T follicular helper cell (primary cell): ENCODE measurements around the gene RBM19.

Source experiments
- DNase-seq: peaks from one replicate; pipeline ENCODE4 v3.0.0-alpha.2; 2020; ENCODE audit warnings: low read depth

The RBM19 gene

DNA sequence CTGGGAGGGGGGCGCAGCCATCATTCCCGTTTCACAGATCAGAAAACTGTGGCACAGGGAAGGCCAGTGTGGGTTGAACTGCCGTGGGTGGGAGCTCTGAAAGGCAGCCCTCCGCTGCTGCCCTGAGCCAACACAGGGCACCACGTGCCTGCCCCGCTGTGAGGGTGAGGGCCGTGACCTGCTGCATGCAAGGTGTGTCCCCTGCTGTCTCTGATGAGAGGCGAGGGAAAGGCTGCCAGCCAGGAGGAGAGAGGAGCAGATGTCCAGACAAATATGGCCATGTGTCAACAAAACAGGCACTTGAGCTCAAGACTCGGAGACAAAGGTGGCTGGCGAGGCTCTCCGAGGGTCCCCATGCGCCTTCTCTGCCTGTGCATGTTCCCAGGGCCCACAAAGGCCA is 108.8 kb downstream of the RBM19 start:
- DNase-seq: no peak

DNA sequence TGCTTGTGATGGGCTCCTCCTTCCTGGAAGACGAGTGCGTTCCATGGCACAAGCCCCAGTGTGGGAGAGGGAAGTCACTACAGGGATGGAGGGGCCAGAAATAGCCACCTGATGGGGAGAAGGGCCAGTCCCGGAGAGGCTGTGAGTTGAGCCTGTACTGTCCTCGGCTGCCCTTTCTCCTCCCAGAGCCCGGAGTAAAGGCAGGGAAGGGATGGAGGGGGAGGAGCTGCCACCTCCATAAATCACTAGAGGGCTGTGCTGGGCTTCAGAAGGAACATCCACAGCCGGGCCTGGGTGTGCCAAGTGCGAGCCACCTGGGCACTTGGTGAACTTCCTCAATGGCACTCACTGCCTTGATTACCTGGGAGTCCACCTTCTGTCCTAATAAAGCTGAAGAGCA is 110.1 kb downstream of the RBM19 start:
- no peak for DNase-seq

- no peak for DNase-seq
Measured at GRCh38 chr12:113854385-113855142, 111.6 kb downstream of the RBM19 start.

- DNase-seq: no peak
Measured at GRCh38 chr12:113853491-113853890, 112.6 kb downstream of the RBM19 start.

GRCh38 chr12:113852695-113853490 is 113.2 kb downstream of the RBM19 start:
- no peak for DNase-seq

DNA sequence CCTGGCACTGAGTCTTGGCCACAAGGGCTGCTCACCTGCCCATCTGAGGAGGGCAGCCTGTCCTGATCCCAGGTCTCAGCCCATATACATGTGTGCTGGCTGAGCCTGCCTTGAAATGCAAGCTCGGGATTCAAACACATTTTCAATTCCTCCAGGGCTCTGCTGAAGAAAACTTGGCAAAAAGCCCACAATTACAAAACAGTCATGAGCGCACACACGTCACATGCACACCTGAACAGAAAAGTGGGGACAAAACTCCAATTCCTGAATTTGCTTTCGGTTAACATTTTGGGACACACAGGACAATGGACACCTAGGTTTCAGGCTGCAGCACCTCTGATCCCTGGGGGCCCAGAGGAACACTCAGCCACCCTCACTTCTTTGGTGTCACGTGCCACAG is 113.9 kb downstream of the RBM19 start:
- no peak for DNase-seq

DNA sequence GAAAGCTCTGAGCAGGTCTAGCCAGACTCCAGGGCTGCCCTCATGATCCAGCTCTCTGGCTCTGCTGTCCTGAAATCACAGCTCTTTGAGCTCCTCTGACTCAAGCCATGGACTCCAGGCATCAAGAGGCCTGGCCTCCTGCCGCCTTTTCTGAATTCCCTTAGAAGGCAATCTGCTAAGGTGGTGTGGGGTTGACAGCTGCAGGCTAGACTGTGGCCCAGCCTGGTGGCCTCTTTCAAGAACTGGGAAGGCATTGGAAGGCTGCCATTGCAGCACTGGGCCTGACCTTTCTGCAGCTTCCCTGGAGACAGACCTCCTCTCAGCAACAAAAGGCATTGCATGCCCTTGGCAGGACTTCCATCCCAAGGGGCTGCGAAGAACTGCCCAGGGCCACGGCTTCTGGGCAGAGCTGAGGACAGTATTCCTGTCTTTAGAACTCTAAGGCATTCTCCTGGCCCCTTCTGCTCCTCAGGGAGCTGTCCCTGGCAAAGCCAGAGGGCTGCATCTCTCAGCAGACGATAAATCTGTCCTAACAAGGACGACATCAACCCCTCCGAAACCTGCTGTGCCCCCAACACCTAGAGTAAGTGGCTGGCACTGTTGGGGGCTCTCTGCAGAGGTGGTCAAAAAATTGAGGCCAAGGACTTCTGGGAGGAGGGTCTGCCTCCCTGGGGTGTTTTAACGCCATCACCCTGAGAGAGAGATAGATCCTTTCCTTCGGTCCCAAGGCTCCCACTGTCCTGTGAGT is 115.6 kb downstream of the RBM19 start:
- DNase-seq: no peak

- DNase-seq: no peak
Measured at GRCh38 chr12:113847856-113848255, 118.3 kb downstream of the RBM19 start.

DNA sequence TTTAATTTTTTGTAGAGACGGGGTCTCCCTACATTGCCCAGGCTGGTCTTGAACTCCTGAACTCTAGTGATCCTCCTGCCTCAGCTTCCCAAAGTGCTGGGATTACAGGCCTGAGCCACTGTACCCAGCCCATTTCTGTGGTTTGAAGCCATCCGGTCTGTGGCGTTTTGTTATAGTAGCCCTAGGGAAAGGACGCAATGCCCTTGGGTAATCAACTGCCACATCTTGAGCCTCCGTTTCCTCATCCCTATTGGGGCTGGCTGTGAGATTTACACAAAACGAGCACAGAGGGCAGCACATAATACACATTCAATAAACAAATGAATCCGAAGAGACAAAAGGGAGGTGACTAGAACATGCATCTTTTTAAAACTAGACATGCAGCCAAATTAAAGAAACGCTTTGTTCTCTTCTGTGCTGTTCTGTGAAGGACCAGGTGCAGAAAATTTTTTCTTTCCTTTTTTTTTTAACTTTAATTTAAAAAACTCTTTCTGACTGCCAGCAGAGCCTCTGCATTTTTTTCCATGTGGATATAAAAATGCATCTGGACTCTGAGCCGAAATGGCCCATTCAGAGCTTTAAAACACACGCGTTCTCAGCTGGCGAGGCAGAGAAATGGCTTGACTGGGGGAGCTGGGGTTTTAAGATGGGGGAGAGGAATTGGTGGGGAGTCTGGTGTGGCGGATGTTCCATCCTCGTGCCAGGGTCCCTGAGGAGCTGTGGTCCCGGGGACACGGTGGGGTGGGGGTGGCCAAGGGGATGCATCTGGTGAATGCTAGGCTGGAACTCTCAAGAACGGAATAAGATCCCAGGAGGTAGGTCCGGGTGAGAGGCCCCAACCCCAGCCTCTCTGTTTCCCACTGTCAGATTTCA is 119.0 kb downstream of the RBM19 start:
- DNase-seq: no peak

GRCh38 chr12:113845900-113846674 is 120.0 kb downstream of the RBM19 start:
- DNase-seq: no peak

- no peak for DNase-seq
Measured at GRCh38 chr12:113844495-113845210, 121.5 kb downstream of the RBM19 start.

DNA sequence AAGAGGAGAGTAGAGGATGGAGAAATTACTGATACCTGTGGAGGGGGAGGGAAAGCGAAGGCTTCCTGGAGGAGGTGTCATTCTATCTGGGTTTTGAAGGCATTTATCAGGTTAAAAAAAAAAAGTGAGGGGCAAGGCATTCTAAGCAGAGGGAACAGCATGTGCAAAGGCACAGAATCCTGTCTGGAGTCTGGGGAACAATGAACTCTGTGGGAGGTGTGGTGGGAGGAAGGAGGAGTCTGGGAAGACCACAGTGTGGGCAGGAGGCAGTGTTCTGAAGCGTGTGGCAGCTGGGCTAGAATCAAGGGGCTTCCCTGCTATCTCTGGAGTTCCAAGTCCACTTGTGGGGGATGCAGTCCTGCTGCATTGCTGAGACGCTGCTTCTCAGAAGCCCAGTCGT is 123.4 kb downstream of the RBM19 start:
- DNase-seq: no peak

GRCh38 chr12:113841786-113842185 is 124.3 kb downstream of the RBM19 start:
- no peak for DNase-seq

GRCh38 chr12:113840401-113841042 is 125.6 kb downstream of the RBM19 start:
- no peak for DNase-seq

DNA sequence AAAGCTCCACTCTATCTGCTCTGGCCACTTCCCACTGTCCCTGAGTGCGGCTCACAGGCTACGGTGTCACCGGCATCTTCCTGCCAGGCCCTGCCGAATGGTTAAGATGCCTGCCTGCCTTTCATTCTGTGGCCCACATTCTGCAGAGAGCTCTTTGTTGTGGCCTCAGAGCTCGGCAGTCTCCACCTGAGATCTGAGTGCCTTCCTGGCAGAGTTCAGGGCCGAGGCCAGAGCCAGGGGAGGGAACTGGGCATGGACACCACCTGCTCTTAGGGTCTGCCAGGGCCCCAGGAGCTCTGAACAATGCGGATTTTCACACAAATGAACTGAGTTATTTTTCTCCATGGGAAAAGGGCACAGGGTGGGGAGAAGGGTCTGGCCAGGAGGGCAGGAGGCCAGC is 127.2 kb downstream of the RBM19 start:
- DNase-seq: no peak

- no peak for DNase-seq
Measured at GRCh38 chr12:113837528-113838296, 128.4 kb downstream of the RBM19 start.

- DNase-seq: no peak
Measured at GRCh38 chr12:113837084-113837483, 129.0 kb downstream of the RBM19 start.

DNA sequence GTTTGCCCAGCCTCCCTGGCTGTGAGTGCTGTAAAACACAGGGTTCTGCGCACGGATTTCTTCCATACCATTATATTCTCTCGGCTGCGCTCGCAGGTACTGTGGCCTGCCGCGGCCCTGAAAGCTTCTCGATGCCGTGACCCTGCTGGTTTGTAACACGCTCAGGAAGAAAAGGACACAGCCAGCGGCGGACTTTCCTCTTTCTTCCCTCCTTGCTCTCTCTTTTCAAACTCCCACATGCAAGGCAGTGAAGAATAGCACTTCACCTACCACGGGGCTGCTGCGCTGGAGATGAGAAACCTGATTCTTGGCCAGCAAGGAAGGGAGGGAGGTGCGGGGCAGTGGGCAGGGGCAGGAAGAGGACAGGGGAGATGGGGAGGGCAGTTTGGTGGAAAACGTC is 130.2 kb downstream of the RBM19 start:
- no peak for DNase-seq

- DNase-seq: no peak
Measured at GRCh38 chr12:113835433-113835832, 130.7 kb downstream of the RBM19 start.
